K562 (cell line): ENCODE measurements around the gene INKA2.

Source experiments
- EZH2 ChIP-seq: IDR thresholded peaks from 2 replicates; pipeline ENCODE4 v1.6.1; 2012; ENCODE audit warnings: low read depth, mild to moderate bottlenecking, inconsistent platforms, low read length, borderline replicate concordance
- TF ChIP-seq, protein P1 (sequence below): fragments of 250-450 bp; sonication (Bioruptor Pico); IDR thresholded peaks from 2 replicates; pipeline ENCODE4 v1.5.1; 2021; ENCODE audit warnings: mild to moderate bottlenecking
- TF ChIP-seq, protein P2 (sequence below), 3 experiments: IDR thresholded peaks in 2 of 3; conservative IDR thresholded peaks in 1 of 3; 2 replicates each; pipeline ENCODE4 v1.5.1; 2011 to 2012; ENCODE audit warnings: low read length in 3 of 3, mild to moderate bottlenecking in 3 of 3, control low read depth in 2 of 3, improper control_type of control experiment in 1 of 3, inconsistent platforms in 1 of 3, low read depth in 1 of 3, mixed read lengths in 1 of 3, moderate library complexity in 1 of 3; ENCODE audit not compliant: insufficient read depth in 2 of 3

GRCh38 chr1:111779546-111779945 is 40.4 kb upstream of the INKA2 start:
- TF ChIP-seq, protein P1, sequence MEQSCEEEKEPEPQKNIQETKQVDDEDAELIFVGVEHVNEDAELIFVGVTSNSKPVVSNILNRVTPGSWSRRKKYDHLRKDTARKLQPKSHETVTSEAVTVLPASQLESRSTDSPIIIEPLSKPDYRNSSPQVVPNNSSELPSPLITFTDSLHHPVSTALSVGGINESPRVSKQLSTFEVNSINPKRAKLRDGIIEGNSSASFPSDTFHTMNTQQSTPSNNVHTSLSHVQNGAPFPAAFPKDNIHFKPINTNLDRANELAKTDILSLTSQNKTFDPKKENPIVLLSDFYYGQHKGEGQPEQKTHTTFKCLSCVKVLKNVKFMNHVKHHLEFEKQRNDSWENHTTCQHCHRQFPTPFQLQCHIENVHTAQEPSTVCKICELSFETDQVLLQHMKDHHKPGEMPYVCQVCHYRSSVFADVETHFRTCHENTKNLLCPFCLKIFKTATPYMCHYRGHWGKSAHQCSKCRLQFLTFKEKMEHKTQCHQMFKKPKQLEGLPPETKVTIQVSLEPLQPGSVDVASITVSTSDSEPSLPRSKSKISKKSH, result no peak
- no peak for TF ChIP-seq EZH2
- TF ChIP-seq, protein P2, sequence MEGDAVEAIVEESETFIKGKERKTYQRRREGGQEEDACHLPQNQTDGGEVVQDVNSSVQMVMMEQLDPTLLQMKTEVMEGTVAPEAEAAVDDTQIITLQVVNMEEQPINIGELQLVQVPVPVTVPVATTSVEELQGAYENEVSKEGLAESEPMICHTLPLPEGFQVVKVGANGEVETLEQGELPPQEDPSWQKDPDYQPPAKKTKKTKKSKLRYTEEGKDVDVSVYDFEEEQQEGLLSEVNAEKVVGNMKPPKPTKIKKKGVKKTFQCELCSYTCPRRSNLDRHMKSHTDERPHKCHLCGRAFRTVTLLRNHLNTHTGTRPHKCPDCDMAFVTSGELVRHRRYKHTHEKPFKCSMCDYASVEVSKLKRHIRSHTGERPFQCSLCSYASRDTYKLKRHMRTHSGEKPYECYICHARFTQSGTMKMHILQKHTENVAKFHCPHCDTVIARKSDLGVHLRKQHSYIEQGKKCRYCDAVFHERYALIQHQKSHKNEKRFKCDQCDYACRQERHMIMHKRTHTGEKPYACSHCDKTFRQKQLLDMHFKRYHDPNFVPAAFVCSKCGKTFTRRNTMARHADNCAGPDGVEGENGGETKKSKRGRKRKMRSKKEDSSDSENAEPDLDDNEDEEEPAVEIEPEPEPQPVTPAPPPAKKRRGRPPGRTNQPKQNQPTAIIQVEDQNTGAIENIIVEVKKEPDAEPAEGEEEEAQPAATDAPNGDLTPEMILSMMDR (IDR thresholded peaks at IDR 0.05 in 2 of 3, conservative IDR thresholded peaks at IDR 0.05 in 1 of 3; ENCODE audit: insufficient read depth in 2 of 3, low read depth in 1 of 3, low read length in 3 of 3), result no peak
